GM12878 (cell line): ENCODE data around the gene SPTBN1. TPM values are rescaled to one million over a fixed set of nuclear protein-coding genes. Genes with fewer than 3 reads are reported as not detected.

Experiments
- ATAC-seq: fragments of 200-7000 bp; cut with Tn5 transposase; 3 replicates; pipeline ENCODE4 v1.9.1; 2020; ENCODE audit warnings: mild to moderate bottlenecking, moderate library complexity
- BruUV-seq: library from RNA; stranded (reverse); fragments of 400-500 nt; replicated peaks from 2 replicates; lab custom pipeline; 2021; lab: Mats Ljungman, UMichigan
- CTCF ChIA-PET: fragments of 300-600 bp; sonication (Branson Sonifier 250); formaldehyde crosslinking; extraction: SDS; loops from one replicate; lab custom pipeline; 2021; ENCODE audit warnings: inconsistent platforms; lab: Yijun Ruan, JAX
- POLR2A ChIA-PET: fragments of 350-600 bp; formaldehyde crosslinking; extraction: SDS; loops from one replicate; lab custom pipeline; 2021; ENCODE audit warnings: inconsistent platforms; lab: Charles Lee
- RAD21 ChIA-PET: fragments of 300-600 bp; sonication (Branson Sonifier 250); formaldehyde crosslinking; loops from one replicate; lab custom pipeline; 2023; ENCODE audit warnings: antibody characterized with exemption; ENCODE audit not compliant: unreplicated experiment; lab: Charles Lee
- SMC1A ChIA-PET: fragments of 300-600 bp; sonication (Branson Sonifier 250); formaldehyde crosslinking; loops from one replicate; lab custom pipeline; 2023; ENCODE audit not compliant: unreplicated experiment, uncharacterized antibody; lab: Charles Lee
- DNase-seq: peaks from one replicate; pipeline ENCODE4 v3.0.0-alpha.2; 2011; ENCODE audit warnings: low read depth, low spot score
- FAIRE-seq: peaks from 3 replicates; lab custom pipeline; 2011; peaks lifted over from hg19 to GRCh38; lab: Jason Lieb, UNC
- H2AFZ ChIP-seq: 2 replicates; pipeline ENCODE4 v1.6.0; 2011; ENCODE audit warnings: low read depth, low read length, control low read depth; ENCODE audit not compliant: control insufficient read depth
- H3K27ac ChIP-seq: 2 replicates; pipeline ENCODE4 v1.5.1; 2011; ENCODE audit warnings: control low read depth; ENCODE audit not compliant: control insufficient read depth, insufficient read depth
- H3K27me3 ChIP-seq, 2 experiments: replicated peaks in 1 of 2; 2 replicates each; pipeline versions ENCODE4 v1.6.0 to v1.6.1; 2011; ENCODE audit warnings: low read length in 1 of 2; ENCODE audit not compliant: control insufficient read depth in 2 of 2, insufficient read depth in 2 of 2
- H3K36me3 ChIP-seq, 2 experiments: 2 replicates each; pipeline ENCODE4 v1.5.1; 2011; ENCODE audit warnings: low read length in 1 of 2; ENCODE audit not compliant: control insufficient read depth in 2 of 2, insufficient read depth in 2 of 2
- H3K4me1 ChIP-seq: 2 replicates; pipeline ENCODE4 v1.6.1; 2011; ENCODE audit warnings: mild to moderate bottlenecking, low read length, moderate library complexity, mixed read lengths; ENCODE audit not compliant: control insufficient read depth, insufficient read depth
- H3K4me2 ChIP-seq: 2 replicates; pipeline ENCODE4 v1.6.0; 2011; ENCODE audit warnings: control low read depth; ENCODE audit not compliant: control insufficient read depth, insufficient read depth
- H3K4me3 ChIP-seq: fragments of 200-600 bp; sonication (generic); 2 replicates; pipeline ENCODE4 v1.5.1; 2016
- H3K79me2 ChIP-seq: 2 replicates; pipeline ENCODE4 v1.6.0; 2011; ENCODE audit warnings: low read length; ENCODE audit not compliant: control insufficient read depth, insufficient read depth
- H3K9ac ChIP-seq: 2 replicates; pipeline ENCODE4 v1.8.0; 2011; ENCODE audit warnings: low read length, control low read depth, mixed read lengths; ENCODE audit not compliant: control insufficient read depth, insufficient read depth
- H3K9me3 ChIP-seq: replicated peaks from 3 replicates; pipeline ENCODE4 v1.5.1; 2011; ENCODE audit warnings: mild to moderate bottlenecking, low read length; ENCODE audit not compliant: control insufficient read depth, insufficient read depth
- H4K20me1 ChIP-seq: 2 replicates; pipeline ENCODE4 v1.6.0; 2011; ENCODE audit not compliant: control insufficient read depth, insufficient read depth
- ASH2L ChIP-seq: fragments of 300-600, 200-600 bp; sonication (generic); IDR thresholded peaks from 2 replicates; pipeline ENCODE4 v1.6.1; 2017; ENCODE audit warnings: low read depth, mild to moderate bottlenecking, borderline replicate concordance
- MEF2B ChIP-seq: fragments of 450-650 bp; IDR thresholded peaks from 2 replicates; pipeline ENCODE4 v1.6.1; 2018; ENCODE audit warnings: mild to moderate bottlenecking, moderate library complexity; ENCODE audit not compliant: partially characterized antibody, poor library complexity, severe bottlenecking
- WGBS: methylation state at CpG from one replicate; pipeline ENCODE4 v1.1.6; 2016; ENCODE audit warnings: low lambda C conversion rate; ENCODE audit not compliant: insufficient replicate concordance, insufficient coverage; ENCODE audit errors: missing lambda C conversion rate; 5-methylcytosine and 5-hydroxymethylcytosine counted together
- in situ Hi-C: fragments of 300-500 bp; cut with MboI; formaldehyde crosslinking; loops from 9 replicates; pipeline ENCODE4 v1.14.3; 2018; ENCODE audit warnings: mixed read lengths
- intact Hi-C: fragments of 100-400 bp; cut with micrococcal nuclease; formaldehyde crosslinking; loops from one replicate; pipeline ENCODE4 v1.14.2; 2022; ENCODE audit not compliant: unreplicated experiment
- polyA plus RNA-seq, 11 experiments: library from polyadenylated mRNA; depleted of rRNA in 4 of 11; unstranded in 6 of 11; stranded (reverse) in 5 of 11; fragments of >200 nt; fragmentation: Nextera tagmentation in 4 of 11; fragmentation: Illumina TruSeq in 1 of 11; extraction: Ambion mirVana in 4 of 11; extraction: Trizol in 1 of 11; gene quantifications; 1 replicate in 1 of 11; 2 replicates in 10 of 11; pipeline versions ENCODE4 v1.2.1 to v1.2.3, GENCODE V29; 2011 to 2016; ENCODE audit warnings: inconsistent platforms in 2 of 11, missing spikeins in 2 of 11, low read depth in 1 of 11
- total RNA-seq, 4 experiments: library from RNA; depleted of rRNA in 3 of 4; stranded (reverse); fragments of >200 nt in 3 of 4; fragmentation: Illumina TruSeq in 1 of 4; extraction: Trizol in 1 of 4; gene quantifications; 2 replicates each; pipeline versions ENCODE4 v1.2.1 to v1.2.3, GENCODE V29; 2013 to 2021

SPTBN1 gene
- total and polyA plus RNA-seq, 10 of the 15 experiments (the other 5 are each of a cell fraction or from before 2014, with no cell fraction given), result 20.6 to 154 (median 76.7) TPM

DNA sequence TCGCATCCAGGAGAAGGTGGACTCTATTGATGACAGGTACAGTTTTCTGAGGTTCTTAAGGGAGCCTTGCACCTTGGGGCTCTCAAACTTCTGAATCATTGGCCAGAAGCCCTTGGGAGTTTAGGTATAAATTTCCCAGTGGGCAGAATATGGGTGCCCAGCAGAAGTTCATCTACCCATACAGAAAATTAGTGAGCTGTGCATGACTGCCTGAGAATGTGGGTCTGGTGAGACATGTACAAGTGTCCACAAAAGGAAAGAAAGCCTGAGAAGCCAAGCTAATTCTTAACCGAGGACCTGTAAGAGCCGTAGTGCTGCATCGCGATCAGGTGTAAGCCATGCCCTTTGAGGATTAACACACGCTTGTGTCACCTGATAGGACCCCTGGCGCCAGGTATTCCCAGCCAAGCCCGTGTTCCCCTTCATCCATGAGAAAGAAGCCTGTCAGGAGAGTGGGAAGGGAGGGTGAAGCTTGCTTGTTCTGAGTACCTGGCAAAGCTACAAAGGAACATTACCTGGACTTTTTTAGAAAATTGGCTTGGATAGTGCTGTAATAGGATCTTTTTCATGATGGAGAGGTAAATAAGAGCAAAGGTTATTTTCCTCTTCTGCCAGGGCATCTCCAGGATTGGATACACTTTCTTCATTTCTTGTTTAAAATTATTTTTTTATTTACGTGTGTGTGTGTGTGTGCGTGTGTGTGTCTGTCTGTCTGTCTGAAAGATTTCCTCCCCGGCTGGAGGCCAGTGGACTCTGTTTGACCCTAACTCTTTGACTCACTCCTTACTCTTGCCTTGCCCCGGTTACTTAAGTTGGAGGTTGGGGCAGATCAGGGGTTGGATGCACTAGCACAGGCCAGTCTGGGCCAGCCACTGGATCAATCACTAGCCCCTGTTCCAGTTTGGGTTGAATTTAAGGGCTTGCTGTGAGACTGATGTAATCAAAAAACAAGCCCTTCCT lies 176.9 kb downstream of the SPTBN1 start:
- ChIA-PET SMC1A (interaction anchor here (0.6 to 6.4 kb wide), 24 partner anchors 9 to 655 kb away, joined by 3 to 86 read pairs (median 6); no protein-coding TSS in a partner anchor), RAD21 (interaction anchor here (1.0 to 3.9 kb wide), 18 partner anchors 8 to 109 kb away, joined by 3 to 56 read pairs (median 6); no protein-coding TSS in a partner anchor), POLR2A (interaction anchor here (0.6 to 4.0 kb wide), 10 partner anchors 9 to 109 kb away, joined by 3 to 40 read pairs (median 4); no protein-coding TSS in a partner anchor), CTCF (interaction anchor here (0.8 to 3.8 kb wide), 12 partner anchors 8 to 109 kb away, joined by 3 to 31 read pairs (median 4); no protein-coding TSS in a partner anchor)
- FAIRE-seq (no peak), ATAC-seq (no peak), DNase-seq (no peak)
- Histone ChIP-seq H3K9me3 (no peaks in the 10 kb centered on the region; the same call in 2 of the 3 replicates), H4K20me1 (no peaks in the 10 kb centered on the region; the same call in 1 of the 2 replicates), H3K27ac (peak overlapping the region; percentile 95), H3K36me3 (peaks cover 42 to 45% of the 10 kb centered on the region in 2 experiments), H3K9ac (peak overlapping the region; percentile 26; the same call in 1 of the 2 replicates), H3K4me1 (peaks cover 47% of the 10 kb centered on the region), H3K4me2 (no peak overlapping the region), H2AFZ (no peak overlapping the region), H3K79me2 (peaks cover 31% of the 10 kb centered on the region), H3K4me3 (no peak overlapping the region), H3K27me3 (no peaks in the 10 kb centered on the region)
- in situ Hi-C loops (no loop called here), intact Hi-C loops (loop anchor here (10.0 kb wide), 1 partner anchor 528 kb away; no protein-coding TSS in a partner anchor)
- TF ChIP-seq MEF2B, result peak; percentile 14
- TF ChIP-seq ASH2L, result no peak
- no TSS peak for BruUV-seq
- WGBS, result 88% methylated on average over 12 of the region's 12 CpGs
